HEK293 (cell line): Measurements from ENCODE around the gene GRM3.

Experiments
- FEZF1 ChIP-seq: fragments of 450-650 bp; formaldehyde crosslinking; IDR thresholded peaks from 2 replicates; pipeline ENCODE4 v1.5.1; 2016; ENCODE audit warnings: missing biosample characterization, missing genetic modification characterization
- HOXD13 ChIP-seq: sonication (generic); formaldehyde crosslinking; IDR thresholded peaks from 2 replicates; pipeline ENCODE4 v1.8.0; 2022; ENCODE audit warnings: missing genetic modification reagents, borderline replicate concordance
- KLF8 ChIP-seq: fragments of 450-650 bp; formaldehyde crosslinking; IDR thresholded peaks from 2 replicates; pipeline ENCODE4 v1.5.1; 2016; ENCODE audit warnings: missing biosample characterization, missing genetic modification characterization
- MYNN ChIP-seq: fragments of 450-650 bp; formaldehyde crosslinking; IDR thresholded peaks from 2 replicates; pipeline ENCODE4 v1.5.1; 2016; ENCODE audit warnings: missing biosample characterization, missing genetic modification characterization, borderline replicate concordance
- OVOL3 ChIP-seq: fragments of 450-650 bp; formaldehyde crosslinking; IDR thresholded peaks from 2 replicates; pipeline ENCODE4 v1.5.1; 2016; ENCODE audit warnings: missing biosample characterization, missing genetic modification characterization
- YY2 ChIP-seq: fragments of 450-650 bp; formaldehyde crosslinking; IDR thresholded peaks from 2 replicates; pipeline ENCODE4 v1.5.1; 2016; ENCODE audit warnings: missing biosample characterization, missing genetic modification characterization
- ZFHX2 ChIP-seq: fragments of 450-650 bp; formaldehyde crosslinking; conservative IDR thresholded peaks from 2 replicates; pipeline ENCODE4 v1.5.1; 2016; ENCODE audit warnings: missing biosample characterization, missing genetic modification characterization
- ZFP3 ChIP-seq: fragments of 450-650 bp; formaldehyde crosslinking; IDR thresholded peaks from 2 replicates; pipeline ENCODE4 v1.5.1; 2016; ENCODE audit warnings: low read depth, missing biosample characterization, missing genetic modification characterization
- ZNF175 ChIP-seq: fragments of 450-650 bp; formaldehyde crosslinking; IDR thresholded peaks from 2 replicates; pipeline ENCODE4 v1.5.1; 2016; ENCODE audit warnings: missing biosample characterization, missing genetic modification characterization
- ZNF202 ChIP-seq: fragments of 450-650 bp; formaldehyde crosslinking; IDR thresholded peaks from 2 replicates; pipeline ENCODE4 v1.5.1; 2016; ENCODE audit warnings: missing biosample characterization, missing genetic modification characterization, borderline replicate concordance
- ZNF223 ChIP-seq: fragments of 450-650 bp; formaldehyde crosslinking; IDR thresholded peaks from 2 replicates; pipeline ENCODE4 v1.5.1; 2016; ENCODE audit warnings: missing biosample characterization, missing genetic modification characterization
- ZNF280D ChIP-seq: fragments of 450-650 bp; formaldehyde crosslinking; IDR thresholded peaks from 2 replicates; pipeline ENCODE4 v1.5.1; 2016; ENCODE audit warnings: missing biosample characterization, missing genetic modification characterization
- ZNF302 ChIP-seq: fragments of 450-650 bp; formaldehyde crosslinking; IDR thresholded peaks from 2 replicates; pipeline ENCODE4 v1.5.1; 2016; ENCODE audit warnings: missing biosample characterization, missing genetic modification characterization, low read depth
- ZNF433 ChIP-seq: fragments of 450-650 bp; formaldehyde crosslinking; IDR thresholded peaks from 2 replicates; pipeline ENCODE4 v1.5.1; 2016; ENCODE audit warnings: missing biosample characterization, missing genetic modification characterization, low read depth
- ZNF449 ChIP-seq: fragments of 450-650 bp; formaldehyde crosslinking; IDR thresholded peaks from 2 replicates; pipeline ENCODE4 v1.5.1; 2017; ENCODE audit warnings: missing biosample characterization, mild to moderate bottlenecking, missing genetic modification characterization, moderate library complexity
- ZNF488 ChIP-seq: fragments of 450-650 bp; formaldehyde crosslinking; IDR thresholded peaks from 2 replicates; pipeline ENCODE4 v1.5.1; 2016; ENCODE audit warnings: missing biosample characterization, missing genetic modification characterization
- ZNF514 ChIP-seq: fragments of 450-650 bp; formaldehyde crosslinking; IDR thresholded peaks from 2 replicates; pipeline ENCODE4 v1.5.1; 2016; ENCODE audit warnings: missing biosample characterization, missing genetic modification characterization
- ZNF558 ChIP-seq: fragments of 450-650 bp; formaldehyde crosslinking; IDR thresholded peaks from 2 replicates; pipeline ENCODE4 v1.5.1; 2016; ENCODE audit warnings: missing biosample characterization, missing genetic modification characterization
- ZNF560 ChIP-seq: fragments of 450-650 bp; formaldehyde crosslinking; IDR thresholded peaks from 2 replicates; pipeline ENCODE4 v1.5.1; 2017; ENCODE audit warnings: missing biosample characterization, missing genetic modification characterization, borderline replicate concordance
- ZNF585B ChIP-seq: fragments of 450-650 bp; formaldehyde crosslinking; IDR thresholded peaks from 2 replicates; pipeline ENCODE4 v1.5.1; 2016; ENCODE audit warnings: missing biosample characterization, missing genetic modification characterization
- ZNF600 ChIP-seq: fragments of 450-650 bp; formaldehyde crosslinking; IDR thresholded peaks from 2 replicates; pipeline ENCODE4 v1.5.1; 2016; ENCODE audit warnings: missing biosample characterization, missing genetic modification characterization
- ZNF623 ChIP-seq: fragments of 450-650 bp; formaldehyde crosslinking; IDR thresholded peaks from 2 replicates; pipeline ENCODE4 v1.5.1; 2016; ENCODE audit warnings: missing biosample characterization, missing genetic modification characterization
- ZNF626 ChIP-seq: fragments of 450-650 bp; sonication (Bioruptor Pico); formaldehyde crosslinking; IDR thresholded peaks from 2 replicates; pipeline ENCODE4 v1.5.1; 2018; ENCODE audit warnings: missing biosample characterization, missing genetic modification characterization, inconsistent platforms
- ZNF645 ChIP-seq: fragments of 450-650 bp; formaldehyde crosslinking; IDR thresholded peaks from 2 replicates; pipeline ENCODE4; 2016; ENCODE audit warnings: missing biosample characterization, missing genetic modification characterization
- ZNF658 ChIP-seq: fragments of 450-650 bp; formaldehyde crosslinking; IDR thresholded peaks from 2 replicates; pipeline ENCODE4; 2016; ENCODE audit warnings: missing biosample characterization, missing genetic modification characterization
- ZNF677 ChIP-seq: fragments of 450-650 bp; IDR thresholded peaks from 2 replicates; pipeline ENCODE4 v1.5.0; 2018; ENCODE audit warnings: missing biosample characterization, mild to moderate bottlenecking, missing genetic modification characterization, moderate library complexity
- ZNF701 ChIP-seq: fragments of 450-650 bp; formaldehyde crosslinking; IDR thresholded peaks from 2 replicates; pipeline ENCODE4 v1.5.1; 2016; ENCODE audit warnings: missing biosample characterization, missing genetic modification characterization
- ZNF747 ChIP-seq: fragments of 450-650 bp; formaldehyde crosslinking; IDR thresholded peaks from 2 replicates; pipeline ENCODE4 v1.5.1; 2016; ENCODE audit warnings: missing biosample characterization, missing genetic modification characterization
- ZNF768 ChIP-seq: fragments of 450-650 bp; formaldehyde crosslinking; IDR thresholded peaks from 2 replicates; pipeline ENCODE4 v1.5.1; 2018; ENCODE audit warnings: missing biosample characterization, mild to moderate bottlenecking, missing genetic modification characterization
- ZNF777 ChIP-seq: fragments of 450-650 bp; formaldehyde crosslinking; IDR thresholded peaks from 2 replicates; pipeline ENCODE4 v1.5.1; 2017; ENCODE audit warnings: missing biosample characterization, missing genetic modification characterization, borderline replicate concordance
- ZNF830 ChIP-seq: fragments of 450-650 bp; IDR thresholded peaks from 2 replicates; pipeline ENCODE4 v1.5.0; 2018; ENCODE audit warnings: missing biosample characterization, missing genetic modification characterization, low read depth, mild to moderate bottlenecking, moderate library complexity
- ZSCAN16 ChIP-seq: fragments of 450-650 bp; formaldehyde crosslinking; IDR thresholded peaks from 2 replicates; pipeline ENCODE4 v1.5.1; 2016; ENCODE audit warnings: missing biosample characterization, missing genetic modification characterization
- TF ChIP-seq, protein P1 (sequence below): fragments of 450-650 bp; formaldehyde crosslinking; IDR thresholded peaks from 2 replicates; pipeline ENCODE4 v1.5.1; 2017; ENCODE audit warnings: missing biosample characterization, missing genetic modification characterization

Gene GRM3

DNA sequence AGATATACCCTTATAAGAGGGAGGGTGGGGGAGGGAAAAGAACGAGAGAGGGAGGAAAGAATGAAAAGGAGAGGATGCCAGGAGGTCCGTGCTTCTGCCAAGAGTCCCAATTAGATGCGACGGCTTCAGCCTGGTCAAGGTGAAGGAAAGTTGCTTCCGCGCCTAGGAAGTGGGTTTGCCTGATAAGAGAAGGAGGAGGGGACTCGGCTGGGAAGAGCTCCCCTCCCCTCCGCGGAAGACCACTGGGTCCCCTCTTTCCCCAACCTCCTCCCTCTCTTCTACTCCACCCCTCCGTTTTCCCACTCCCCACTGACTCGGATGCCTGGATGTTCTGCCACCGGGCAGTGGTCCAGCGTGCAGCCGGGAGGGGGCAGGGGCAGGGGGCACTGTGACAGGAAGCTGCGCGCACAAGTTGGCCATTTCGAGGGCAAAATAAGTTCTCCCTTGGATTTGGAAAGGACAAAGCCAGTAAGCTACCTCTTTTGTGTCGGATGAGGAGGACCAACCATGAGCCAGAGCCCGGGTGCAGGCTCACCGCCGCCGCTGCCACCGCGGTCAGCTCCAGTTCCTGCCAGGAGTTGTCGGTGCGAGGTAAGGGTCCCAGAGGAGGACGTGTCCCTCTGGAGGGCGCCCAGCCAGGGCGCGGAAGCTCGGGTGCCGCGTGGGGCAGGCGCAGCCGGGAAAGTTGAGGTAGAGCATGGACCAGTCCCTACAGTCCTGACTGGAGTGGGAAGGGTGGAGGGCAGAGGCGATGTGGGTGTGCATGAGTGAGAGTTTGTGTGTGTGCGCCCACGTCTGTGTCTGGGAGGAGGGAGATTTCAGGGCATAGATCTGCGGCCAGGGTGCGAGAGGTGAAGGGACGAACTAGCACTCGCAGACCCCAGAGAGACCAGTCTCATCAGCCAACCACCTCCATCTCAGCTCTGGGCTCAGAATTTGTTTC lies 844 bp downstream of the GRM3 start (continued):
- no peak for TF ChIP-seq ZNF585B (tag by site-specific recombination)
- TF ChIP-seq FEZF1 (tag by site-specific recombination), result no peak
- TF ChIP-seq ZNF645 (tag by site-specific recombination), result no peak
- TF ChIP-seq KLF8 (tag by site-specific recombination), result no peak
- peak; percentile 43; the same call in 1 of the 2 replicates for TF ChIP-seq ZNF560
- TF ChIP-seq ZNF433, result no peak
- no peak for TF ChIP-seq HOXD13 (CRISPR knock-in tag)
- TF ChIP-seq ZNF677, result no peak
- no peak for TF ChIP-seq ZNF830 (tag by site-specific recombination)
- TF ChIP-seq ZNF280D, result no peak
- TF ChIP-seq OVOL3 (tag by site-specific recombination), result no peak
- no peak for TF ChIP-seq ZNF558
- TF ChIP-seq ZNF223 (tag by site-specific recombination), result no peak
- no peak for TF ChIP-seq ZNF701 (tag by site-specific recombination)
- TF ChIP-seq ZNF449 (tag by site-specific recombination), result no peak
- TF ChIP-seq ZNF747 (tag by site-specific recombination), result no peak
- peak; percentile 29; the same call in 1 of the 2 replicates for TF ChIP-seq ZNF768
- TF ChIP-seq ZNF488 (tag by site-specific recombination), result no peak
- no peak for TF ChIP-seq ZNF658
- no peak for TF ChIP-seq ZNF514
- TF ChIP-seq ZNF202 (tag by site-specific recombination), result no peak
- TF ChIP-seq ZSCAN16 (tag by site-specific recombination), result no peak
- no peak for TF ChIP-seq ZNF175 (tag by site-specific recombination)
- TF ChIP-seq ZFP3 (tag by site-specific recombination), result no peak
- TF ChIP-seq ZNF777 (tag by site-specific recombination), result 0 out of 2 replicates have a peak, but pooled peaks have one; percentile 17
- TF ChIP-seq ZNF623, result no peak
- TF ChIP-seq ZFHX2 (tag by site-specific recombination), result peak; percentile 81
- TF ChIP-seq ZNF302 (tag by site-specific recombination), result no peak
- no peak for TF ChIP-seq ZNF626 (tag by site-specific recombination)
- no peak for TF ChIP-seq MYNN
- peak; percentile 90 for TF ChIP-seq ZNF600 (tag by site-specific recombination)
- TF ChIP-seq YY2 (tag by site-specific recombination), result no peak
- TF ChIP-seq, protein P1, sequence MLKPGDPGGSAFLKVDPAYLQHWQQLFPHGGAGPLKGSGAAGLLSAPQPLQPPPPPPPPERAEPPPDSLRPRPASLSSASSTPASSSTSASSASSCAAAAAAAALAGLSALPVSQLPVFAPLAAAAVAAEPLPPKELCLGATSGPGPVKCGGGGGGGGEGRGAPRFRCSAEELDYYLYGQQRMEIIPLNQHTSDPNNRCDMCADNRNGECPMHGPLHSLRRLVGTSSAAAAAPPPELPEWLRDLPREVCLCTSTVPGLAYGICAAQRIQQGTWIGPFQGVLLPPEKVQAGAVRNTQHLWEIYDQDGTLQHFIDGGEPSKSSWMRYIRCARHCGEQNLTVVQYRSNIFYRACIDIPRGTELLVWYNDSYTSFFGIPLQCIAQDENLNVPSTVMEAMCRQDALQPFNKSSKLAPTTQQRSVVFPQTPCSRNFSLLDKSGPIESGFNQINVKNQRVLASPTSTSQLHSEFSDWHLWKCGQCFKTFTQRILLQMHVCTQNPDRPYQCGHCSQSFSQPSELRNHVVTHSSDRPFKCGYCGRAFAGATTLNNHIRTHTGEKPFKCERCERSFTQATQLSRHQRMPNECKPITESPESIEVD (tag by site-specific recombination), result no peak
